H1 (cell line): ENCODE measurements around the gene SHMT2. TPM values are rescaled to one million over a fixed set of nuclear protein-coding genes. Genes with fewer than 3 reads are reported as not detected.

Experiments
- CTCF ChIA-PET: fragments of 300-600 bp; sonication (Branson Sonifier 250); formaldehyde crosslinking; loops from one replicate; lab custom pipeline; 2021; ENCODE audit not compliant: partially characterized antibody; lab: Charles Lee
- POLR2A ChIA-PET: fragments of 300-600 bp; sonication (Branson Sonifier 250); formaldehyde crosslinking; loops from one replicate; lab custom pipeline; 2021; ENCODE audit warnings: inconsistent platforms; ENCODE audit not compliant: partially characterized antibody; lab: Charles Lee
- DNase-seq, 2 experiments: peaks; one replicate each; pipeline versions ENCODE4 v3.0.0 to v3.0.0-alpha.2; 2010 to 2022; ENCODE audit warnings: low spot score in 2 of 2, low read depth in 1 of 2, mixed read lengths in 1 of 2
- FAIRE-seq: peaks from 2 replicates; lab custom pipeline; 2011; peaks lifted over from hg19 to GRCh38; lab: Jason Lieb, UNC
- H2AFZ ChIP-seq: 2 replicates; pipeline ENCODE4 v1.8.1; 2012; ENCODE audit warnings: low read length, inconsistent platforms
- H2AK5ac ChIP-seq: 2 replicates; pipeline ENCODE4 v1.6.1; 2013; ENCODE audit warnings: low read depth, low read length
- H2BK120ac ChIP-seq: replicated peaks from 2 replicates; pipeline ENCODE3; 2013; ENCODE audit warnings: low read depth, low read length, inconsistent platforms
- H2BK12ac ChIP-seq: 2 replicates; pipeline ENCODE4 v1.6.1; 2013; ENCODE audit warnings: low read depth, low read length
- H2BK15ac ChIP-seq: 2 replicates; pipeline ENCODE4 v1.6.1; 2013; ENCODE audit warnings: low read length
- H2BK20ac ChIP-seq: 2 replicates; pipeline ENCODE4 v1.6.1; 2013; ENCODE audit warnings: low read length
- H2BK5ac ChIP-seq: 2 replicates; pipeline ENCODE4 v1.6.1; 2013; ENCODE audit warnings: low read depth, low read length
- H3K14ac ChIP-seq: 2 replicates; pipeline ENCODE4 v1.6.1; 2013; ENCODE audit warnings: inconsistent platforms; ENCODE audit not compliant: insufficient read length
- H3K18ac ChIP-seq: 2 replicates; pipeline ENCODE4 v1.6.1; 2013; ENCODE audit warnings: low read length; ENCODE audit errors: extremely low read depth
- H3K23ac ChIP-seq: 2 replicates; pipeline ENCODE4 v1.6.1; 2013; ENCODE audit warnings: inconsistent platforms; ENCODE audit not compliant: insufficient read length
- H3K23me2 ChIP-seq: 2 replicates; pipeline ENCODE4 v1.6.1; 2013; ENCODE audit warnings: low read depth, low read length
- H3K27ac ChIP-seq: 2 replicates; pipeline ENCODE4 v1.6.1; 2011; ENCODE audit warnings: low read depth, low read length, inconsistent platforms
- H3K27me3 ChIP-seq, 4 experiments: replicated peaks in 1 of 4; 1 replicate in 1 of 4; 2 replicates in 3 of 4; pipeline versions ENCODE4 v1.6.1 to v1.8.1; 2011 to 2013; ENCODE audit warnings: low read length in 3 of 4, mild to moderate bottlenecking in 3 of 4, inconsistent platforms in 2 of 4, mixed read lengths in 2 of 4, moderate library complexity in 1 of 4; ENCODE audit not compliant: control insufficient read depth in 3 of 4, insufficient read depth in 3 of 4; ENCODE audit errors: extremely low read depth in 1 of 4
- H3K36me3 ChIP-seq, 4 experiments: 2 replicates each; pipeline versions ENCODE4 v1.6.1 to v1.8.1; 2011 to 2013; ENCODE audit warnings: mild to moderate bottlenecking in 4 of 4, low read length in 3 of 4, moderate library complexity in 2 of 4, control low read depth in 1 of 4, inconsistent platforms in 1 of 4; ENCODE audit not compliant: insufficient read depth in 4 of 4, control insufficient read depth in 2 of 4
- H3K4ac ChIP-seq: replicated peaks from 2 replicates; pipeline ENCODE3; 2013; ENCODE audit warnings: low read length, low read depth, mixed read lengths, inconsistent platforms; ENCODE audit not compliant: insufficient read length
- H3K4me1 ChIP-seq, 4 experiments: replicated peaks in 1 of 4; 1 replicate in 1 of 4; 2 replicates in 3 of 4; pipeline versions ENCODE4 v1.6.1 to v1.8.1; 2011 to 2013; ENCODE audit warnings: low read length in 3 of 4, inconsistent platforms in 2 of 4, mixed read lengths in 1 of 4; ENCODE audit not compliant: insufficient read depth in 4 of 4, control insufficient read depth in 3 of 4
- H3K4me2 ChIP-seq, 2 experiments: 2 replicates each; pipeline versions ENCODE4 v1.6.1 to v1.8.1; 2011 to 2013; ENCODE audit warnings: low read depth in 2 of 2, low read length in 2 of 2, control low read depth in 1 of 2, inconsistent platforms in 1 of 2, mild to moderate bottlenecking in 1 of 2; ENCODE audit not compliant: insufficient read depth in 1 of 2
- H3K4me3 ChIP-seq, 4 experiments: fragments of 200-600, 300-600 bp in 1 of 4; sonication (generic), shearing (Covaris generic), sonication (Bioruptor Twin) in 1 of 4; 2 replicates each; pipeline versions ENCODE4 v1.5.1 to v1.8.1; 2011 to 2016; ENCODE audit warnings: low read length in 4 of 4, low read depth in 3 of 4, control low read depth in 2 of 4, inconsistent platforms in 2 of 4, mild to moderate bottlenecking in 2 of 4, mixed read lengths in 1 of 4, moderate library complexity in 1 of 4; ENCODE audit not compliant: insufficient read depth in 2 of 4; ENCODE audit errors: extremely low read depth in 1 of 4
- H3K56ac ChIP-seq: replicated peaks from 2 replicates; pipeline ENCODE3; 2013; ENCODE audit warnings: low read depth, mild to moderate bottlenecking, mixed read lengths, low read length, inconsistent platforms; ENCODE audit not compliant: insufficient read length
- H3K79me1 ChIP-seq: 2 replicates; pipeline ENCODE4 v1.6.1; 2013; ENCODE audit warnings: low read depth, low read length, control low read depth
- H3K79me2 ChIP-seq, 2 experiments: 2 replicates each; pipeline versions ENCODE4 v1.6.1 to v1.8.1; 2012 to 2013; ENCODE audit warnings: low read length in 2 of 2, mild to moderate bottlenecking in 2 of 2, inconsistent platforms in 1 of 2; ENCODE audit not compliant: insufficient read depth in 2 of 2, control insufficient read depth in 1 of 2
- H3K9ac ChIP-seq, 4 experiments: replicated peaks in 1 of 4; 1 replicate in 1 of 4; 2 replicates in 3 of 4; pipeline versions ENCODE4 v1.6.1 to v1.8.1; 2011 to 2013; ENCODE audit warnings: low read depth in 3 of 4, low read length in 3 of 4, control low read depth in 2 of 4, mild to moderate bottlenecking in 2 of 4, moderate library complexity in 2 of 4, inconsistent platforms in 1 of 4; ENCODE audit errors: extremely low read depth in 1 of 4
- H3K9me3 ChIP-seq, 2 experiments: 2 replicates each; pipeline versions ENCODE4 v1.6.1 to v1.8.1; 2012 to 2013; ENCODE audit warnings: mild to moderate bottlenecking in 2 of 2, moderate library complexity in 2 of 2, control low read depth in 1 of 2, inconsistent platforms in 1 of 2, low read depth in 1 of 2, low read length in 1 of 2, mixed read lengths in 1 of 2; ENCODE audit not compliant: insufficient read depth in 2 of 2
- H4K20me1 ChIP-seq, 2 experiments: replicated peaks in 1 of 2; 2 replicates each; pipeline versions ENCODE3 to v1.8.1; 2011 to 2013; ENCODE audit warnings: inconsistent platforms in 2 of 2, low read length in 2 of 2, mild to moderate bottlenecking in 1 of 2; ENCODE audit not compliant: insufficient read depth in 2 of 2, control insufficient read depth in 1 of 2
- H4K5ac ChIP-seq: 2 replicates; pipeline ENCODE4 v1.6.1; 2013; ENCODE audit warnings: low read length, low read depth, mixed read lengths, inconsistent platforms; ENCODE audit not compliant: insufficient read length
- H4K8ac ChIP-seq: 2 replicates; pipeline ENCODE4 v1.8.0; 2013; ENCODE audit warnings: mild to moderate bottlenecking, moderate library complexity, low read length, inconsistent platforms; ENCODE audit not compliant: insufficient read depth; ENCODE audit errors: extremely low read depth
- H4K91ac ChIP-seq: replicated peaks from 2 replicates; pipeline ENCODE3; 2013; ENCODE audit warnings: low read length, mixed read lengths, inconsistent platforms; ENCODE audit not compliant: insufficient read length
- E2F6 ChIP-seq: IDR thresholded peaks from 2 replicates; pipeline ENCODE4 v1.6.1; 2012; ENCODE audit warnings: inconsistent platforms
- POLR2A ChIP-seq, 2 experiments: IDR thresholded peaks; 1 replicate in 1 of 2; 2 replicates in 1 of 2; pipeline ENCODE4 v1.6.1; 2011; ENCODE audit warnings: low read depth in 2 of 2, low read length in 2 of 2, mild to moderate bottlenecking in 2 of 2; ENCODE audit errors: control extremely low read depth in 1 of 2
- RNF2 ChIP-seq: fragments of 200-900, 300-1000 bp; sonication (generic); IDR thresholded peaks from 2 replicates; pipeline ENCODE4 v1.7.1; 2016; ENCODE audit warnings: borderline replicate concordance, low read depth, mild to moderate bottlenecking, antibody characterized with exemption, low read length; ENCODE audit not compliant: poor library complexity, severe bottlenecking; ENCODE audit errors: missing control alignments
- USF2 ChIP-seq: IDR thresholded peaks from 2 replicates; pipeline ENCODE4 v1.6.1; 2011; ENCODE audit warnings: low read length, improper control_type of control experiment
- WGBS, 2 experiments: shearing (Covaris generic) in 1 of 2; methylation state at CpG; one replicate each; pipeline versions ENCODE4 v1.1.6 to v1.1.7; 2013 to 2015; ENCODE audit warnings: low lambda C conversion rate in 2 of 2, mixed read lengths in 2 of 2, inconsistent platforms in 1 of 2, low coverage in 1 of 2, missing lambda C conversion rate in 1 of 2; ENCODE audit not compliant: insufficient replicate concordance in 2 of 2, insufficient coverage in 1 of 2, insufficient read length in 1 of 2; ENCODE audit errors: extremely low coverage in 1 of 2, missing lambda C conversion rate in 1 of 2; 5-methylcytosine and 5-hydroxymethylcytosine counted together
- polyA plus RNA-seq, 7 experiments: library from polyadenylated mRNA; depleted of rRNA in 3 of 7; stranded (reverse) in 5 of 7; unstranded in 2 of 7; fragments of >200 nt in 5 of 7; fragments of 200-250 nt in 2 of 7; gene quantifications; 1 replicate in 5 of 7; 2 replicates in 1 of 7; 4 replicates in 1 of 7; pipeline versions ENCODE4 v1.2.1 to v1.2.3, GENCODE V29; 2011 to 2013; ENCODE audit warnings: missing spikeins in 2 of 7, mixed read lengths in 2 of 7
- total RNA-seq: library from RNA; stranded (reverse); fragmentation: NEBNext Ultra II Directional; extraction: Animal tissue kit (Norgen Biotek cat#: 25700); gene quantifications from 2 replicates; pipeline ENCODE4 v1.2.1, GENCODE V29; 2021

SHMT2 gene
- total and polyA plus RNA-seq, 2 of the 8 experiments (the other 6 are each of a cell fraction or from before 2014, with no cell fraction given), result 274 to 520 TPM

GRCh38 chr12:57242329-57242690, 12.8 kb downstream of the SHMT2 start:
- Histone ChIP-seq H4K20me1 (peaks cover 4 to 11% of the 10 kb centered on the region in 2 experiments), H2AFZ (no peak overlapping the region), H3K56ac (no peak overlapping the region), H3K4me2 (peak overlapping the region; percentile 89 to 91), H3K36me3 (no peaks in the 10 kb centered on the region), H2BK12ac (peak overlapping the region; percentile 27; the same call in 1 of the 2 replicates), H3K4me3 (peak overlapping the region; percentile 35 to 67 (median 51); a peak in 4 of 8 replicates), H2BK15ac (no peak overlapping the region), H3K27me3 (peaks cover 46 to 65% (median 59%) of the 10 kb centered on the region in 4 experiments), H3K79me1 (no peaks in the 10 kb centered on the region), H3K27ac (no peak overlapping the region), H4K91ac (no peak overlapping the region), H2BK5ac (no peak overlapping the region), H2AK5ac (no peak overlapping the region), H3K9me3 (no peaks in the 10 kb centered on the region), H3K14ac (no peak overlapping the region), H3K18ac (peak overlapping the region; percentile 71; the same call in 1 of the 2 replicates), H2BK20ac (no peak overlapping the region), H3K23me2 (peaks cover 28% of the 10 kb centered on the region), H4K5ac (no peak overlapping the region), H3K23ac (no peak overlapping the region), H2BK120ac (no peak overlapping the region), H3K4ac (no peak overlapping the region), H4K8ac (no peak overlapping the region), H3K4me1 (peaks cover 5 to 47% (median 32%) of the 10 kb centered on the region in 4 experiments), H3K9ac (no peak overlapping the region), H3K79me2 (no peaks in the 10 kb centered on the region)
- FAIRE-seq, result no peak
- DNase-seq, result no peak
- CTCF ChIA-PET, result interaction anchor here (0.5 to 27.9 kb wide), 25 partner anchors 9 to 521 kb away, joined by 3 to 726 read pairs (median 4); partner anchors contain the start of genes GLI1, INHBE, NXPH4 and SHMT2
- POLR2A ChIA-PET, result interaction anchor here (0.7 to 23.7 kb wide), 14 partner anchors 13 to 277 kb away, joined by 3 to 852 read pairs (median 5); partner anchors contain the start of genes LRP1, NXPH4 and SHMT2
- TF ChIP-seq USF2, result no peak
- peak; percentile 25 for TF ChIP-seq RNF2
- TF ChIP-seq E2F6, result 0 out of 2 replicates have a peak, but pooled peaks have one; percentile 7
- no peak for TF ChIP-seq POLR2A (IDR thresholded peaks at IDR 0.05; ENCODE audit: control extremely low read depth in 1 of 2, low read depth in 2 of 2, low read length in 2 of 2)
- WGBS, 2 experiments, result 3% methylated on average over 8 of the region's 18 CpGs; no CpG with 5 or more reads in 1 of the 2 experiments
